ENCODE results near the gene APOBEC3H.

The APOBEC3H gene

GRCh38 chr22:39092111-39092862, 4.8 kb upstream of the APOBEC3H start:
- no peaks in the 10 kb centered on the region for H3K36me3 ChIP-seq (ENCODE audit: control insufficient read depth, insufficient read depth, low read length)

GRCh38 chr22:39094717-39095389, 2.2 kb upstream of the APOBEC3H start:
- H3K36me3 ChIP-seq (ENCODE audit: control insufficient read depth, insufficient read depth, low read length): no peaks in the 10 kb centered on the region
- H3K79me2 ChIP-seq: no peaks in the 10 kb centered on the region
- no peak overlapping the region for H3K9ac ChIP-seq
- H2AFZ ChIP-seq: no peak overlapping the region
- H3K4me2 ChIP-seq (ENCODE audit: low read length): no peak overlapping the region
- H3K27me3 ChIP-seq (ENCODE audit: control insufficient read depth, insufficient read depth, low read length): no peaks in the 10 kb centered on the region
- no peak overlapping the region for H3K4me3 ChIP-seq (ENCODE audit: low read depth, low read length)
- H3K9me3 ChIP-seq (ENCODE audit: control insufficient read depth, low read length): no peaks in the 10 kb centered on the region
- H3K27ac ChIP-seq: no peak overlapping the region
- no peak for TF ChIP-seq CTCF (IDR thresholded peaks at IDR 0.05)
- H3K4me1 ChIP-seq: peaks cover 3% of the 10 kb centered on the region

More at GRCh38 chr22:39092111-39092862, 4.8 kb upstream of the APOBEC3H start:
- Histone ChIP-seq H2AFZ (no peak overlapping the region), H3K27me3 (ENCODE audit: control insufficient read depth, insufficient read depth, low read length) (no peaks in the 10 kb centered on the region), H3K4me3 (ENCODE audit: low read depth, low read length) (no peak overlapping the region), H3K27ac (no peak overlapping the region), H3K4me1 (peaks cover 1% of the 10 kb centered on the region), H3K9me3 (ENCODE audit: control insufficient read depth, low read length) (no peaks in the 10 kb centered on the region), H3K9ac (no peak overlapping the region), H3K79me2 (no peaks in the 10 kb centered on the region), H3K4me2 (ENCODE audit: low read length) (no peak overlapping the region)
- no peak for TF ChIP-seq CTCF (IDR thresholded peaks at IDR 0.05)

- no peaks in the 10 kb centered on the region for H3K79me2 ChIP-seq
- H3K4me2 ChIP-seq (ENCODE audit: low read length): no peak overlapping the region
- TF ChIP-seq CTCF (IDR thresholded peaks at IDR 0.05): no peak
- no peaks in the 10 kb centered on the region for H3K27me3 ChIP-seq (ENCODE audit: control insufficient read depth, insufficient read depth, low read length)
- H3K4me1 ChIP-seq: peaks cover 3% of the 10 kb centered on the region
- no peak overlapping the region for H3K27ac ChIP-seq
- H3K4me3 ChIP-seq (ENCODE audit: low read depth, low read length): no peak overlapping the region
- H3K9me3 ChIP-seq (ENCODE audit: control insufficient read depth, low read length): no peaks in the 10 kb centered on the region
- H3K36me3 ChIP-seq (ENCODE audit: control insufficient read depth, insufficient read depth, low read length): no peaks in the 10 kb centered on the region
- H3K9ac ChIP-seq: no peak overlapping the region
- no peak overlapping the region for H2AFZ ChIP-seq
Observed at GRCh38 chr22:39095971-39096370, 1.1 kb upstream of the APOBEC3H start.

GRCh38 chr22:39098026-39098425, 982 bp downstream of the APOBEC3H start:
- TF ChIP-seq CTCF (IDR thresholded peaks at IDR 0.05): no peak
- no peak overlapping the region for H3K4me2 ChIP-seq (ENCODE audit: low read length)
- no peak overlapping the region for H3K27ac ChIP-seq
- H3K9me3 ChIP-seq (ENCODE audit: control insufficient read depth, low read length): no peaks in the 10 kb centered on the region
- H3K4me1 ChIP-seq: peaks cover 3% of the 10 kb centered on the region
- H3K4me3 ChIP-seq (ENCODE audit: low read depth, low read length): no peak overlapping the region
- no peaks in the 10 kb centered on the region for H3K36me3 ChIP-seq (ENCODE audit: control insufficient read depth, insufficient read depth, low read length)
- H3K27me3 ChIP-seq (ENCODE audit: control insufficient read depth, insufficient read depth, low read length): no peaks in the 10 kb centered on the region
- no peak overlapping the region for H3K9ac ChIP-seq
- no peaks in the 10 kb centered on the region for H3K79me2 ChIP-seq
- H2AFZ ChIP-seq: no peak overlapping the region

All from parathyroid adenoma (tissue), 2 donors.